Measurements from ENCODE around the gene ALG10.
"Not testable (repeated sequence)": the region's sequence is repeated elsewhere in the genome, so short reads cannot be mapped to it uniquely, and the experiment has no call there.

DNA sequence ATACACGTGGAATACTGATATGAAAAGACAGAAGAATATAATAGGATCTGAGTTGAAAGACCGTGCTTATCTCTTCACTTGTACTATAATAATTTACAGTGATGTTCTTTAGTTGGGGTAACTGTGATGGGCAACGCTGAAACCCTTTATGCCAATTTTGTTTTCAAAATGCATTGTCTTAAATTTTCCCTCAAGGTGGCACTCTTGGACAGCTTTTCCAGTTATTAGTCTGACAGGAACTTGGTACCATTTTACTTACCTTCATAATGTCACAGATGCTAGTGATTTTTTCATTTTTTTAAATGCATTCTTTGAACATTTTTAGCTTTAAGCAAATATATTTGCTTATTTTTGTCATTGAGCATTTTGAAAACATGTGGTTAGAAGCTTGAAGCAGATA, 16.1 kb downstream of the ALG10 start:
- TF ChIP-seq, protein P1, sequence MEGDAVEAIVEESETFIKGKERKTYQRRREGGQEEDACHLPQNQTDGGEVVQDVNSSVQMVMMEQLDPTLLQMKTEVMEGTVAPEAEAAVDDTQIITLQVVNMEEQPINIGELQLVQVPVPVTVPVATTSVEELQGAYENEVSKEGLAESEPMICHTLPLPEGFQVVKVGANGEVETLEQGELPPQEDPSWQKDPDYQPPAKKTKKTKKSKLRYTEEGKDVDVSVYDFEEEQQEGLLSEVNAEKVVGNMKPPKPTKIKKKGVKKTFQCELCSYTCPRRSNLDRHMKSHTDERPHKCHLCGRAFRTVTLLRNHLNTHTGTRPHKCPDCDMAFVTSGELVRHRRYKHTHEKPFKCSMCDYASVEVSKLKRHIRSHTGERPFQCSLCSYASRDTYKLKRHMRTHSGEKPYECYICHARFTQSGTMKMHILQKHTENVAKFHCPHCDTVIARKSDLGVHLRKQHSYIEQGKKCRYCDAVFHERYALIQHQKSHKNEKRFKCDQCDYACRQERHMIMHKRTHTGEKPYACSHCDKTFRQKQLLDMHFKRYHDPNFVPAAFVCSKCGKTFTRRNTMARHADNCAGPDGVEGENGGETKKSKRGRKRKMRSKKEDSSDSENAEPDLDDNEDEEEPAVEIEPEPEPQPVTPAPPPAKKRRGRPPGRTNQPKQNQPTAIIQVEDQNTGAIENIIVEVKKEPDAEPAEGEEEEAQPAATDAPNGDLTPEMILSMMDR (IDR thresholded peaks at IDR 0.05), result not testable (repeated sequence)
- not testable (repeated sequence) for TF ChIP-seq POLR2A (IDR thresholded peaks at IDR 0.05)

Measured in uterus (tissue), 2 donors.